Fibroblast of villous mesenchyme (primary cell): Measurements from ENCODE around the gene MUC5AC. TPM values are rescaled to one million over a fixed set of nuclear protein-coding genes. Genes with fewer than 3 reads are reported as not detected.
A peak's percentile ranks its signal among the peaks of the same experiment; 100 is the strongest.
"Not testable (repeated sequence)": the region's sequence is repeated elsewhere in the genome, so short reads cannot be mapped to it uniquely, and the experiment has no call there.

Experiments
- DNase-seq: peaks from one replicate; pipeline ENCODE4 v3.0.0-alpha.2; 2010; ENCODE audit warnings: low read depth
- H3K4me3 ChIP-seq: 2 replicates; pipeline ENCODE4 v1.5.1; 2011; ENCODE audit warnings: low read depth, mild to moderate bottlenecking, low read length
- total RNA-seq: library from RNA; depleted of rRNA; stranded (reverse); fragments of >200 nt; gene quantifications from 2 replicates; pipeline ENCODE4 v1.2.3, GENCODE V29; 2012
- TF ChIP-seq, protein P1 (sequence below): IDR thresholded peaks from 2 replicates; pipeline ENCODE4 v1.5.1; 2012; ENCODE audit warnings: low read depth, mild to moderate bottlenecking, low read length; ENCODE audit not compliant: insufficient read depth

Gene MUC5AC
- total RNA-seq, 1 donor, result not detected

DNA sequence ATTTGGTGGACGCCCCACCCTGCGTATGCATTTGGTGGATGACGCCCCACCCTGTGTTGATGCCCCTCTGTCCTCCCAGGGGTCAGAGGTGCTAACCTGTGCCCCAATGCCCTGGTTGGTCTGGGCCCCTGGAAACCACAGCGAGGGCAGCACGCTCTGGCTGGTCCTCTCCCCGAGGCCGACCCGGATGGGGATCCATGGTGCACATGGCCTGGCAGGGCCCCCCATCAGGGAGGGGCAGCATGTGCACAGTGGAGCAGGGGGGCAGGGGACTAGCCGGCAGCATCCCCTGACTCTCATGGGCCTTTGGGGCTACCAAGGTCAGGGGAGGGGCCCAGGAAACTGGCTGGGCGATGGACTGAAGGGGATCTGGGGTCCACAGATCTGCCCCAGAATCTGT lies 7.6 kb upstream of the MUC5AC start:
- no peak for DNase-seq
- TF ChIP-seq, protein P1, sequence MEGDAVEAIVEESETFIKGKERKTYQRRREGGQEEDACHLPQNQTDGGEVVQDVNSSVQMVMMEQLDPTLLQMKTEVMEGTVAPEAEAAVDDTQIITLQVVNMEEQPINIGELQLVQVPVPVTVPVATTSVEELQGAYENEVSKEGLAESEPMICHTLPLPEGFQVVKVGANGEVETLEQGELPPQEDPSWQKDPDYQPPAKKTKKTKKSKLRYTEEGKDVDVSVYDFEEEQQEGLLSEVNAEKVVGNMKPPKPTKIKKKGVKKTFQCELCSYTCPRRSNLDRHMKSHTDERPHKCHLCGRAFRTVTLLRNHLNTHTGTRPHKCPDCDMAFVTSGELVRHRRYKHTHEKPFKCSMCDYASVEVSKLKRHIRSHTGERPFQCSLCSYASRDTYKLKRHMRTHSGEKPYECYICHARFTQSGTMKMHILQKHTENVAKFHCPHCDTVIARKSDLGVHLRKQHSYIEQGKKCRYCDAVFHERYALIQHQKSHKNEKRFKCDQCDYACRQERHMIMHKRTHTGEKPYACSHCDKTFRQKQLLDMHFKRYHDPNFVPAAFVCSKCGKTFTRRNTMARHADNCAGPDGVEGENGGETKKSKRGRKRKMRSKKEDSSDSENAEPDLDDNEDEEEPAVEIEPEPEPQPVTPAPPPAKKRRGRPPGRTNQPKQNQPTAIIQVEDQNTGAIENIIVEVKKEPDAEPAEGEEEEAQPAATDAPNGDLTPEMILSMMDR, result no peak
- H3K4me3 ChIP-seq, result no peak overlapping the region

DNA sequence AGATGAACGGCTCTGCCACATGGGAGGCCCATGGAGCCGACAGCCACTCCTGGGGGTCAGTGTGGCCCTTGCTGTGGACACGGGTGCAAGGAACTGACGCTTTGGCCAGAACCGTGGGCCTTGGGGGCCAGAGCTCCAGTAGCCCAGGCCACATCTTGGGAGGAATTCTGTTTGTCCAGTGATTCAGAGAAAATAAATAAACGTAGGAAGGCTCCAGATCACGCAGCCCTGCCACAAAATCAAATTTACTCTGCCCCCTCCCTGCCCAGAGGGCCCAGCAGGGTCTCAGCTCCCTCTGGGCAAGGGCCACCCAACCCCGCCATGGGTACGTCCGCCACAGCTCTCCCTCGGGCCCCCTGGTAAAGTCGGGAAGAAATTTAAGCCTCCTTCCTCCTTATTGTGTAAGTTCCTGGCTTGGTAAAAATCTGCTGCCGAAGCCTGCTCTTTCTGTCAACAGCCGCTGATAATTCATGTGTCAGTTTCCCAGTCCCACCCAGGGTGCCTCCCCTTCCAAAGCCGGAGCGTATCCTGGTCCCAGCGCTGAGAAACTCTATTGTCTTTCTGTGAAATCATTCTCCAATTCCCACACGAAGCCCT lies 6.9 kb upstream of the MUC5AC start:
- TF ChIP-seq, protein P1, result no peak
- DNase-seq, result peak; percentile 28
- no peak overlapping the region for H3K4me3 ChIP-seq

- no peak overlapping the region for H3K4me3 ChIP-seq
- TF ChIP-seq, protein P1, result no peak
- DNase-seq, result no peak
These were observed 6.1 kb upstream of the MUC5AC start for GRCh38 chr11:1151366-1152315.

GRCh38 chr11:1152316-1153104 lies 5.2 kb upstream of the MUC5AC start:
- DNase-seq, result peak; percentile 11
- no peak overlapping the region for H3K4me3 ChIP-seq
- TF ChIP-seq, protein P1, result no peak

DNA sequence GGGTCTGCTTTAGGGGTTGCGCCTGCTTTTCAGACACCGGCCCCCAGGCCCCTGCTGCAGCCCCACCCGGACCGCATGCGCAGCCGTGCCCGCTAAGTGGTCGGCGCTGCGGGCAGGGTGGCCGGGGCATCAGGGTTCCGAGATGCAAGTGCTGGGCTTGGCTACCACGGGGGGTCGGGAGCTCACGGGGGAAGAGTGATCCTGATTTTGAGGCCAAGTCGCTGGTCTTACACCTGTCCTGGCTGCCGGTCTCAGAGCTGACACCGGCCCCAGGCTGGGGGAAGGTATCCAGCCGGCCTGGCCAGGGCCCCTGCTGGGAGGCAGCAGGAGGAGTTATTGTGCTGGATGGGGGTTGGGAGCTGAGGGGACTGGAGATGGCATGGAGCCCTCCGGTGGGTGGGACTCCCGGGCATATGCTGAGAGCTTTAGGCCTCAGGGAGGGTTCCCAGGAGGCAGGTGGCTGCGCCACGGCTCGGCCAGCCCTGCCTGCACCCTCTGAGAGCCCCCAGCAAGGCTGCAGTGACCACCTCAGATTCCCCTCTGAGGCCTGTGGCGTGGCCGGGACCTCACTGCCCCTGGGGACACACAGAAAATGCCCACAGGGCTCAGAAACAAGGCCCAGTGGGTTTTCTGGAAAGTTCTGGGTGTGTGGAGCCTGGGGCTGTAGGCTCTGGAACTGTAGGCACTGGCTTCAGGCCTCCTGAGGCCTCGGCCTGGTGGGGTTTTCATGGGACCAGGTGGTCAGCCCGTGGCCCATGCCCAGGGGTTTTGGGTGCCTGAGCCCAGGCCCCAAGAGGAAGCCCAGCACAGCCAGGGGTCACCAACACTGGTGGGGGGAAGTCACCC lies 4.4 kb upstream of the MUC5AC start:
- no peak for DNase-seq
- TF ChIP-seq, protein P1, result no peak

GRCh38 chr11:1153951-1154493 lies 3.7 kb upstream of the MUC5AC start:
- DNase-seq, result peak; percentile 81
- TF ChIP-seq, protein P1, result no peak
- H3K4me3 ChIP-seq, result no peak overlapping the region

More for the DNA sequence above, 4.4 kb upstream of the MUC5AC start:
- no peak overlapping the region for H3K4me3 ChIP-seq

GRCh38 chr11:1154656-1155055 lies 3.1 kb upstream of the MUC5AC start:
- DNase-seq, H3K4me3 ChIP-seq: not testable (repeated sequence)
